Measurements from ENCODE around the gene RAB40A. TPM values are rescaled to one million over a fixed set of nuclear protein-coding genes. Genes with fewer than 3 reads are reported as not detected.
"Not testable (repeated sequence)": the region's sequence is repeated elsewhere in the genome, so short reads cannot be mapped to it uniquely, and the experiment has no call there.

Gene RAB40A
- total RNA-seq, 1 donor, result 0.27 TPM

DNA sequence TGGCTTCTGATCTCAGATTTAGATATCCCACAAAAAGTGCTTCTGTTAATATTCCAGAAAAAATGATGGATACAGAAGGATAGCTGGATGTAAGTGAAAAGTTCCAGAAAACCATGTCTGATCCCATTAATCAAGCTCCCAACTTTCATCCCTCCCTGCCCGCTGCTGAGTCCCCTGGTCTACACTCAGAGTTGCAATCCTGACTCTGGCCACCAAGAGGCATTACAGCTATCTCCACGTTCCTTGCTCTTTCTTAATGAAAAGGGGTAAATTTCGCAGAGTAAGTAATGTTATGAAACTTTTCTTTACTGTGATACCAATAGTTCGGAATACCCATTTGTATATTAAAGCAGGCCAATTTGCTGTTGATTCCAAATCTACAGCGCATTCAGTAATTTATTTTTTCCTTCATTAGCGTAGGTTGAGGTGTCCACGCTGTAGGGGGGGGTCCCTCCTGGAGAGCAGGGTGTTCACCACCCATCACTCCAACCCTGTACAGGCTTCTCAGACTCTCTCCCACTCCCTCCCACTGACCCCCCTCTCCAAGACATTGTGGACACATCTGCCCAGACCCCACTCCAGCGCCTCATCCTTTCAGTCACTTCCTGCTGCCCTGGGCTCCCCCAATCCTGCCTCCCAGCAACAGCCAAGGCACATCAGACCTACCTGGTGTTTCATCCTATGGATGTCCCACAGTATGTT, 55.1 kb downstream of the RAB40A start:
- TF ChIP-seq, protein P1, sequence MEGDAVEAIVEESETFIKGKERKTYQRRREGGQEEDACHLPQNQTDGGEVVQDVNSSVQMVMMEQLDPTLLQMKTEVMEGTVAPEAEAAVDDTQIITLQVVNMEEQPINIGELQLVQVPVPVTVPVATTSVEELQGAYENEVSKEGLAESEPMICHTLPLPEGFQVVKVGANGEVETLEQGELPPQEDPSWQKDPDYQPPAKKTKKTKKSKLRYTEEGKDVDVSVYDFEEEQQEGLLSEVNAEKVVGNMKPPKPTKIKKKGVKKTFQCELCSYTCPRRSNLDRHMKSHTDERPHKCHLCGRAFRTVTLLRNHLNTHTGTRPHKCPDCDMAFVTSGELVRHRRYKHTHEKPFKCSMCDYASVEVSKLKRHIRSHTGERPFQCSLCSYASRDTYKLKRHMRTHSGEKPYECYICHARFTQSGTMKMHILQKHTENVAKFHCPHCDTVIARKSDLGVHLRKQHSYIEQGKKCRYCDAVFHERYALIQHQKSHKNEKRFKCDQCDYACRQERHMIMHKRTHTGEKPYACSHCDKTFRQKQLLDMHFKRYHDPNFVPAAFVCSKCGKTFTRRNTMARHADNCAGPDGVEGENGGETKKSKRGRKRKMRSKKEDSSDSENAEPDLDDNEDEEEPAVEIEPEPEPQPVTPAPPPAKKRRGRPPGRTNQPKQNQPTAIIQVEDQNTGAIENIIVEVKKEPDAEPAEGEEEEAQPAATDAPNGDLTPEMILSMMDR (IDR thresholded peaks at IDR 0.05; ENCODE audit: insufficient read depth, low read length), result peak; percentile 70
- H3K4me3 ChIP-seq (ENCODE audit: low read depth, low read length), result peak overlapping the region; percentile 40
- peak; percentile 64 for DNase-seq (ENCODE audit: low read depth)

DNA sequence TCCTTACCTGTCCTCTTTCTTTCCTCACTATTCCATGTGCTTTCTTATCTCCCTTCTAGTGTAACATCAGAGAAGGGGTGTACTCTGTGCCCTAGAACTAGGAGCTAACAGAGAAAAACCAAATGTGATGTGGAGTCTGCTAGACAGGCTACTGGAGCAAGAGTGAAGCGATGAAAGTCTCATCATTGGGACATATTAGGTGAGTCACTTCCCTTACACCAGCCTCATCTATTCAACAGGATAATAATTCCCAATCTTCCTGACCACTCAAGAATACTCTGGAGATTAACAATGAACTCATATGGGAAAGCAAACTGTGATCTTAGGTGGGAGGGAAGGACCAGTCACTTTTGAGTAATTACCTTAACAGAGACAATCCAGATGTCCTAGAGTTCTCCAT, 58.1 kb downstream of the RAB40A start:
- no peak overlapping the region for H3K4me3 ChIP-seq (ENCODE audit: low read depth, low read length)
- TF ChIP-seq, protein P1 (IDR thresholded peaks at IDR 0.05; ENCODE audit: insufficient read depth, low read length), result no peak
- no peak for DNase-seq (ENCODE audit: low read depth)

DNA sequence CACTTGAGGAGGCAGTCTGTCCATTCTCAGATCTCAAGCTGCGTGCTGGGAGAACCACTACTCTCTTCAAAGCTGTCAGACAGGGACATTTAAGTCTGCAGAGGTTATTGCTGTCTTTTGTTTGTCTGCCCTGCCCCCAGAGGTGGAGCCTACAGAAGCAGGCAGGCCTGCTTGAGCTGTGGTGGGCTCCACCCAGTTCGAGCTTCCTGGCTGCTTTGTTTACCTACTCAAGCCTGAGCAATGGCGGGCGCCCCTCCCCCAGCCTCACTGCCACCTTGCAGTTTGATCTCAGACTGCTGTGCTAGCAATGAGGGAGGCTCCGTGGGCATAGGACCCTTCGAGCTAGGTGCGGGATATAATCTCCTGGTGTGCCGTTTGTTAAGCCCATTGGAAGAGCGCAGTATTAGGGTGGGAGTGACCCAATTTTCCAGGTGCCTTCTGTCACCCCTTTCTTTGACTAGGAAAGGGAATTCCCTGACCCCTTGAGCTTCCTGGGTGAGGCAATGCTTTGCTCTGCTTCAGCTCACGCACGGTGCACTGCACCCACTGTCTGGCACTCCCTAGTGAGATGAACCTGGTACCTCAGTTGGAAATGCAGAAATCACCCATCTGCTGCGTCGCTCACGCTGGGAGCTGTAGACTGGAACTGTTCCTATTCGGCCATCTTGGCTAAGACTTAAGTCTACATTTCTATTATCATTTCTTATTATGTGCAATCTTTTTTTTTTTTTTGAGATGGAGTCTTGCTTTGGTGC, 59.1 kb downstream of the RAB40A start:
- DNase-seq (ENCODE audit: low read depth); H3K4me3 ChIP-seq (ENCODE audit: low read depth, low read length): not testable (repeated sequence)

- no peak overlapping the region for H3K4me3 ChIP-seq (ENCODE audit: low read depth, low read length)
- TF ChIP-seq, protein P1 (IDR thresholded peaks at IDR 0.05; ENCODE audit: insufficient read depth, low read length), result no peak
- peak; percentile 88 for DNase-seq (ENCODE audit: low read depth)
These were observed 65.6 kb downstream of the RAB40A start for GRCh38 chrX:103453655-103454054.

Other genes with a start within 250 kb of the RAB40A start
- not detected in 2 replicates for gene TCEAL5, start 242.7 kb downstream of the RAB40A start, total RNA-seq (ENCODE audit: low replicate concordance)
- 1.6 and 14.3 TPM in 2 replicates for gene BEX2, start 208.5 kb downstream of the RAB40A start, total RNA-seq (ENCODE audit: low replicate concordance)
- gene TCEAL7, start 189.2 kb downstream of the RAB40A start, total RNA-seq (ENCODE audit: low replicate concordance), result 52.5 and 86.3 TPM in 2 replicates
- 225 and 327 TPM in 2 replicates for gene TCEAL9, start 163.0 kb downstream of the RAB40A start, total RNA-seq (ENCODE audit: low replicate concordance)
- 222 and 678 TPM in 2 replicates for gene BEX3, start 143.0 kb downstream of the RAB40A start, total RNA-seq (ENCODE audit: low replicate concordance)
- 47.1 and 100 TPM in 2 replicates for gene TCEAL4, start 66.0 kb upstream of the RAB40A start, total RNA-seq (ENCODE audit: low replicate concordance)
- gene TCEAL3, start 88.5 kb upstream of the RAB40A start, total RNA-seq (ENCODE audit: low replicate concordance), result 13.2 and 62.0 TPM in 2 replicates
- gene TCEAL1, start 109.5 kb upstream of the RAB40A start, total RNA-seq (ENCODE audit: low replicate concordance), result 38.2 and 113 TPM in 2 replicates
- gene MORF4L2, start 167.2 kb upstream of the RAB40A start, total RNA-seq (ENCODE audit: low replicate concordance), result 641 and 741 TPM in 2 replicates
- gene TMEM31, start 191.4 kb upstream of the RAB40A start, total RNA-seq (ENCODE audit: low replicate concordance), result not detected in 2 replicates

All from fibroblast of the aortic adventitia (primary cell).